SK-N-SH (cell line): Measurements from ENCODE around the gene PCBP3. TPM values are rescaled to one million over a fixed set of nuclear protein-coding genes. Genes with fewer than 3 reads are reported as not detected.
"Not testable (repeated sequence)": the region's sequence is repeated elsewhere in the genome, so short reads cannot be mapped to it uniquely, and the experiment has no call there.

Source experiments
- CTCF ChIA-PET: fragments of 300-600, 350-600 bp; formaldehyde crosslinking; extraction: SDS; loops from one replicate; lab custom pipeline; 2021; lab: Yijun Ruan, JAX
- POLR2A ChIA-PET: fragments of 350-600 bp; sonication (Branson Sonifier 250); formaldehyde crosslinking; extraction: SDS; loops from one replicate; lab custom pipeline; 2020; ENCODE audit warnings: antibody characterized with exemption, inconsistent platforms; lab: Yijun Ruan, JAX
- DNase-seq: peaks from one replicate; pipeline ENCODE4 v3.0.0; 2012
- H2AFZ ChIP-seq: fragments of 200-600 bp; sonication (generic); 2 replicates; pipeline ENCODE4 v1.8.1; 2016; ENCODE audit warnings: antibody characterized with exemption, mild to moderate bottlenecking, low read depth
- H3F3A ChIP-seq: fragments of 200-600 bp; sonication (generic); replicated peaks from 2 replicates; pipeline ENCODE3; 2016; ENCODE audit warnings: antibody characterized with exemption, mild to moderate bottlenecking; ENCODE audit not compliant: insufficient read depth
- H3K27ac ChIP-seq, 2 experiments: fragments of 200-500 bp in 1 of 2; fragments of 200-600 bp in 1 of 2; sonication (Bioruptor generic) in 1 of 2; sonication (generic), shearing (Covaris generic) in 1 of 2; 2 replicates each; pipeline versions ENCODE4 v1.5.1 to v1.6.1; 2014 to 2016; ENCODE audit warnings: low read depth in 2 of 2, inconsistent platforms in 1 of 2, low read length in 1 of 2, mild to moderate bottlenecking in 1 of 2, mixed read lengths in 1 of 2
- H3K27me3 ChIP-seq: fragments of 200-600 bp; sonication (generic), shearing (Covaris generic); 2 replicates; pipeline ENCODE4 v1.6.1; 2016; ENCODE audit warnings: mixed run types; ENCODE audit not compliant: insufficient read depth
- H3K36me3 ChIP-seq, 2 experiments: fragments of 200-500 bp in 1 of 2; fragments of 200-600 bp in 1 of 2; sonication (Bioruptor generic) in 1 of 2; sonication (generic) in 1 of 2; replicated peaks in 1 of 2; 2 replicates each; pipeline versions ENCODE3 to v1.5.1; 2014 to 2016; ENCODE audit warnings: low read length in 1 of 2, mild to moderate bottlenecking in 1 of 2; ENCODE audit not compliant: insufficient read depth in 2 of 2, control insufficient read depth in 1 of 2
- H3K4me1 ChIP-seq, 2 experiments: fragments of 200-500 bp in 1 of 2; fragments of 200-600 bp in 1 of 2; sonication (Bioruptor generic) in 1 of 2; sonication (generic), shearing (Covaris generic) in 1 of 2; 2 replicates each; pipeline versions ENCODE4 v1.5.1 to v1.6.1; 2014 to 2016; ENCODE audit warnings: low read depth in 1 of 2, low read length in 1 of 2, mixed run types in 1 of 2; ENCODE audit not compliant: insufficient read depth in 2 of 2, control insufficient read depth in 1 of 2
- H3K4me2 ChIP-seq: fragments of 200-600 bp; sonication (generic), shearing (Covaris generic); 2 replicates; pipeline ENCODE4 v1.6.1; 2017; ENCODE audit warnings: mixed run types
- H3K4me3 ChIP-seq, 2 experiments: fragments of 200-500 bp in 1 of 2; fragments of 200-600 bp in 1 of 2; sonication (Bioruptor generic) in 1 of 2; sonication (generic), shearing (Covaris generic) in 1 of 2; 2 replicates each; pipeline versions ENCODE4 v1.5.1 to v1.8.1; 2014 to 2016; ENCODE audit warnings: low read depth in 2 of 2, inconsistent platforms in 1 of 2, low read length in 1 of 2, mild to moderate bottlenecking in 1 of 2, mixed read lengths in 1 of 2, moderate library complexity in 1 of 2
- H3K79me2 ChIP-seq: fragments of 200-600 bp; sonication (generic); 2 replicates; pipeline ENCODE4 v1.8.1; 2017; ENCODE audit warnings: mild to moderate bottlenecking; ENCODE audit not compliant: insufficient read depth
- H3K9ac ChIP-seq: fragments of 200-600 bp; sonication (generic); 2 replicates; pipeline ENCODE4 v1.6.1; 2017; ENCODE audit warnings: mixed run types
- H3K9me2 ChIP-seq: fragments of 200-600 bp; sonication (generic); 2 replicates; pipeline ENCODE4 v1.6.1; 2017; ENCODE audit warnings: mixed run types
- H3K9me3 ChIP-seq: fragments of 200-600 bp; sonication (generic); 2 replicates; pipeline ENCODE4 v1.6.1; 2017; ENCODE audit warnings: mixed run types, mild to moderate bottlenecking, moderate library complexity
- H4K20me1 ChIP-seq: fragments of 200-600 bp; sonication (generic); 2 replicates; pipeline ENCODE4 v1.6.1; 2017; ENCODE audit warnings: mild to moderate bottlenecking, mixed run types; ENCODE audit not compliant: insufficient read depth
- EP300 ChIP-seq, 2 experiments: IDR thresholded peaks; 2 replicates each; pipeline versions ENCODE4 v1.4.0 to v1.6.1; 2012; ENCODE audit warnings: borderline replicate concordance in 1 of 2, low read depth in 1 of 2, low read length in 1 of 2
- FOXJ3 ChIP-seq: sonication (generic); formaldehyde crosslinking; IDR thresholded peaks from 2 replicates; pipeline ENCODE4 v1.5.1; 2020; ENCODE audit warnings: mild to moderate bottlenecking, missing genetic modification reagents
- FOXM1 ChIP-seq: IDR thresholded peaks from 2 replicates; pipeline ENCODE4 v1.4.0; 2012; ENCODE audit warnings: low read depth, mild to moderate bottlenecking
- GATA2 ChIP-seq: sonication (generic); formaldehyde crosslinking; IDR thresholded peaks from 2 replicates; pipeline ENCODE4 v1.5.0; 2020; ENCODE audit warnings: mild to moderate bottlenecking, missing genetic modification reagents
- JUND ChIP-seq: IDR thresholded peaks from 2 replicates; pipeline ENCODE4 v1.4.0; 2012
- MEF2A ChIP-seq: IDR thresholded peaks from 2 replicates; pipeline ENCODE4 v1.4.0; 2012; ENCODE audit warnings: low read depth, borderline replicate concordance
- MXI1 ChIP-seq: IDR thresholded peaks from 2 replicates; pipeline ENCODE4 v1.6.1; 2012; ENCODE audit warnings: mild to moderate bottlenecking, low read depth, low read length, improper control_type of control experiment
- NFIC ChIP-seq: IDR thresholded peaks from 2 replicates; pipeline ENCODE4 v1.4.0; 2012; ENCODE audit warnings: borderline replicate concordance
- NRF1 ChIP-seq: IDR thresholded peaks from 2 replicates; pipeline ENCODE4 v1.6.1; 2012; ENCODE audit warnings: low read depth, mild to moderate bottlenecking, low read length
- POLR2AphosphoS5 ChIP-seq: IDR thresholded peaks from 2 replicates; pipeline ENCODE4 v1.6.1; 2012; ENCODE audit warnings: low read depth, low read length
- RCOR1 ChIP-seq: fragments of 150-350 bp; IDR thresholded peaks from 2 replicates; pipeline ENCODE4 v1.6.1; 2017; ENCODE audit warnings: antibody characterized with exemption, low read length
- TAF1 ChIP-seq: IDR thresholded peaks from 2 replicates; pipeline ENCODE4 v1.6.1; 2012; ENCODE audit warnings: low read depth, mild to moderate bottlenecking, low read length, moderate library complexity, borderline replicate concordance
- TEAD4 ChIP-seq: IDR thresholded peaks from 2 replicates; pipeline ENCODE4 v1.4.0; 2012; ENCODE audit warnings: mild to moderate bottlenecking, borderline replicate concordance; ENCODE audit not compliant: insufficient read depth
- USF1 ChIP-seq: IDR thresholded peaks from 2 replicates; pipeline ENCODE4 v1.4.0; 2012; ENCODE audit warnings: low read depth, borderline replicate concordance
- USF2 ChIP-seq: fragments of 150-350 bp; IDR thresholded peaks from 2 replicates; pipeline ENCODE4 v1.6.1; 2017; ENCODE audit warnings: antibody characterized with exemption, low read length, low read depth, borderline replicate concordance
- YY1 ChIP-seq: IDR thresholded peaks from 2 replicates; pipeline ENCODE4 v1.4.0; 2012; ENCODE audit warnings: low read depth, mild to moderate bottlenecking
- ZBTB33 ChIP-seq: IDR thresholded peaks from 2 replicates; pipeline ENCODE4 v1.4.0; 2012; ENCODE audit warnings: low read depth, borderline replicate concordance
- WGBS: methylation state at CpG from one replicate; pipeline ENCODE4 v1.1.6; 2017; ENCODE audit warnings: low lambda C conversion rate; 5-methylcytosine and 5-hydroxymethylcytosine counted together
- polyA plus RNA-seq, 3 experiments: library from polyadenylated mRNA; depleted of rRNA; stranded (reverse); fragments of >200 nt; gene quantifications; 2 replicates each; pipeline ENCODE4 v1.2.3, GENCODE V29; 2012

PCBP3 gene
- polyA plus RNA-seq, 1 of the 3 experiments (the other 2 are of a cell fraction) = 9.5 TPM

- WGBS = 91% methylated on average over 20 of the region's 21 CpGs
- ChIA-PET POLR2A (interaction anchor here (0.6 kb wide), 1 partner anchor 213 kb away, joined by 4 read pairs; no protein-coding TSS in a partner anchor), CTCF (interaction anchor here (0.9 to 4.0 kb wide), 7 partner anchors 11 to 692 kb away, joined by 3 to 27 read pairs (median 5); no protein-coding TSS in a partner anchor)
These were observed 187.3 kb downstream of the PCBP3 start for GRCh38 chr21:45830720-45831366.

GRCh38 chr21:45831991-45832740, 188.6 kb downstream of the PCBP3 start:
- WGBS = 92% methylated on average over 11 of the region's 14 CpGs
- H3F3A ChIP-seq = no peaks in the 10 kb centered on the region
- CTCF ChIA-PET = interaction anchor here (1.5 to 1.7 kb wide), 2 partner anchors 11 to 276 kb away, joined by 5 to 10 read pairs; no protein-coding TSS in a partner anchor
- H3K36me3 ChIP-seq = no peaks in the 10 kb centered on the region
- no peaks in the 10 kb centered on the region for H3K27me3 ChIP-seq
- H3K79me2 ChIP-seq = no peaks in the 10 kb centered on the region
- no peak overlapping the region for H3K4me3 ChIP-seq
- no peaks in the 10 kb centered on the region for H3K9me2 ChIP-seq
- DNase-seq = no peak
- H4K20me1 ChIP-seq = no peaks in the 10 kb centered on the region
- H3K9ac ChIP-seq = no peak overlapping the region
- H3K4me1 ChIP-seq = peaks cover 0 to 53% of the 10 kb centered on the region in 2 experiments; a peak in 1 of 4 replicates
- no peak overlapping the region for H3K4me2 ChIP-seq
- H3K9me3 ChIP-seq = no peaks in the 10 kb centered on the region
- POLR2A ChIA-PET = no interaction called here
- no peak overlapping the region for H3K27ac ChIP-seq
- H2AFZ ChIP-seq = no peak overlapping the region
- TF ChIP-seq NFIC (no peak), EP300 (IDR thresholded peaks at IDR 0.05; ENCODE audit: borderline replicate concordance in 1 of 2, low read depth in 1 of 2, low read length in 1 of 2) (no peak), RCOR1 (no peak), USF1 (no peak), TAF1 (no peak), NRF1 (no peak), POLR2AphosphoS5 (no peak), MXI1 (no peak), FOXJ3 (no peak), MEF2A (no peak)

More at GRCh38 chr21:45830720-45831366, 187.3 kb downstream of the PCBP3 start:
- Histone ChIP-seq H3K4me3 (no peak overlapping the region), H3F3A (no peaks in the 10 kb centered on the region), H3K27me3 (no peaks in the 10 kb centered on the region), H3K9ac (no peak overlapping the region), H3K9me3 (no peaks in the 10 kb centered on the region), H3K36me3 (no peaks in the 10 kb centered on the region), H3K4me1 (peaks cover 0 to 44% of the 10 kb centered on the region in 2 experiments; a peak in 1 of 4 replicates), H3K9me2 (no peaks in the 10 kb centered on the region), H2AFZ (no peak overlapping the region), H3K79me2 (no peaks in the 10 kb centered on the region), H3K4me2 (no peak overlapping the region), H4K20me1 (no peaks in the 10 kb centered on the region), H3K27ac (no peak overlapping the region)
- TF ChIP-seq NRF1 (no peak), NFIC (no peak), YY1 (no peak), ZBTB33 (no peak), USF2 (no peak), MXI1 (no peak), GATA2 (CRISPR knock-in tag) (no peak), TEAD4 (no peak), JUND (no peak), FOXM1 (no peak)
- no peak for DNase-seq

GRCh38 chr21:45832741-45833235, 189.3 kb downstream of the PCBP3 start:
- DNase-seq, H4K20me1 ChIP-seq, H3K36me3 ChIP-seq, H2AFZ ChIP-seq, H3K9me3 ChIP-seq, H3K9me2 ChIP-seq, POLR2A ChIA-PET, H3K4me2 ChIP-seq, H3K27ac ChIP-seq, H3F3A ChIP-seq, H3K27me3 ChIP-seq, H3K4me3 ChIP-seq, H3K9ac ChIP-seq, H3K79me2 ChIP-seq: not testable (repeated sequence)
- CTCF ChIA-PET = interaction anchor here (1.7 kb wide), 2 partner anchors 12 to 277 kb away, joined by 7 to 10 read pairs; no protein-coding TSS in a partner anchor
- peaks cover 0 to 58% of the 10 kb centered on the region in 2 experiments; a peak in 1 of 4 replicates for H3K4me1 ChIP-seq
- 90% methylated on average over 12 of the region's 12 CpGs for WGBS
